Ishikawa (cell line): ENCODE measurements around the gene GLA.

Experiments
- CEBPB ChIP-seq: IDR thresholded peaks from 2 replicates; pipeline ENCODE4 v1.6.1; 2012
- CREB1 ChIP-seq: IDR thresholded peaks from 2 replicates; pipeline ENCODE4 v1.6.1; 2012; ENCODE audit warnings: low read depth
- EGR1 ChIP-seq: IDR thresholded peaks from 2 replicates; pipeline ENCODE4 v1.6.1; 2012
- EP300 ChIP-seq: IDR thresholded peaks from 2 replicates; pipeline ENCODE4 v1.6.1; 2012; ENCODE audit warnings: borderline replicate concordance
- FOXM1 ChIP-seq: IDR thresholded peaks from 2 replicates; pipeline ENCODE4 v1.6.1; 2012; ENCODE audit warnings: low read depth, borderline replicate concordance
- MAX ChIP-seq: IDR thresholded peaks from 2 replicates; pipeline ENCODE4 v1.6.1; 2012
- NFIC ChIP-seq: IDR thresholded peaks from 2 replicates; pipeline ENCODE4 v1.6.1; 2012
- RAD21 ChIP-seq: IDR thresholded peaks from 2 replicates; pipeline ENCODE4 v1.6.1; 2012; ENCODE audit warnings: low read depth
- REST ChIP-seq: IDR thresholded peaks from 2 replicates; pipeline ENCODE4 v1.6.1; 2012; ENCODE audit warnings: low read depth, mild to moderate bottlenecking
- TAF1 ChIP-seq: IDR thresholded peaks from 2 replicates; pipeline ENCODE4 v1.6.1; 2012; ENCODE audit warnings: low read depth, mild to moderate bottlenecking
- TCF12 ChIP-seq: IDR thresholded peaks from 2 replicates; pipeline ENCODE4 v1.6.1; 2012; ENCODE audit warnings: low read depth
- TEAD4 ChIP-seq: IDR thresholded peaks from 2 replicates; pipeline ENCODE4 v1.6.1; 2012
- USF1 ChIP-seq: IDR thresholded peaks from 2 replicates; pipeline ENCODE4 v1.6.1; 2012
- YY1 ChIP-seq: IDR thresholded peaks from 2 replicates; pipeline ENCODE4 v1.6.1; 2012; ENCODE audit warnings: low read depth
- ZBTB7A ChIP-seq: IDR thresholded peaks from 2 replicates; pipeline ENCODE4 v1.6.1; 2012; ENCODE audit warnings: low read depth

The GLA gene

GRCh38 chrX:101349193-101349562 is 58.5 kb downstream of the GLA start:
- TF ChIP-seq YY1 (no peak), TCF12 (no peak), USF1 (no peak), CREB1 (no peak), EGR1 (no peak), EP300 (no peak), CEBPB (no peak), REST (no peak), TEAD4 (no peak), TAF1 (no peak)

- no peak for TF ChIP-seq EP300
- TF ChIP-seq REST, result no peak
- no peak for TF ChIP-seq ZBTB7A
- TF ChIP-seq FOXM1, result no peak
- no peak for TF ChIP-seq RAD21
- no peak for TF ChIP-seq YY1
- TF ChIP-seq EGR1, result no peak
- TF ChIP-seq CEBPB, result no peak
- peak; percentile 89 for TF ChIP-seq USF1
- TF ChIP-seq TEAD4, result no peak
- TF ChIP-seq CREB1, result no peak
- TF ChIP-seq NFIC, result peak; percentile 47
- no peak for TF ChIP-seq TCF12
- TF ChIP-seq TAF1, result 0 out of 2 replicates have a peak, but pooled peaks have one; percentile 21
- TF ChIP-seq MAX, result peak; percentile 92
Measured at GRCh38 chrX:101348452-101349192, 59.1 kb downstream of the GLA start, which contains the start of gene TIMM8A. TIMM8A (minus strand) TSS chrX:101348742; CDS start chrX:101348664, 78 bp downstream.

DNA sequence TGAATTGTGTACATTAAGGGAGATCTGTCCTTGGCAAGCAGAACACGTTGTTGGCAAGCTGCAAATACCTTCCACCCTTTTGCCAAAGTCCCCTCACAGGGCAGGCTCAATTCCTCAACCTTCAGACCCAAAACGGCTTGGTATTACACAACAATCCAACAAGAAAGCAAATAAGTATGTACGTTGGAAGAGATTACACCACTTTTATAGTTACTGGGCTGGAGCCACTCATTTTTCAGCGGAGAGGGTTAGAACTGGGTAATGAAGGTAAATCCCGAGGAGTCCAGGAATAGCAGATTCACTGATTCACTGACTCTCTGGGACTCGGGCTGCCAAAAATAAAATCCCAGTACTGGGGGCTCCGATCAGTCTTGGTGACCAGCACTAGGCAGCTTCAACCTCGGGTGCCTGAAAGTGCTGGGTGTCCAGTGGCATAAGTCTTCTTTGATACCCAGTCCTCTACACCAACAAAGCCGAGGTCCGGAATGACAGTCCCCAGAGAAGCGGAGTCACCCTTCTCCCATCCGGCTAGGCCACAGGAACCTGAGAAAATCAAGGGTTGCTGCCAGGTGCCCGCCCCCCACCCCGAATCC is 59.8 kb downstream of the GLA start:
- TF ChIP-seq REST, result no peak
